Lower leg skin (tissue), 3 donors: ENCODE data around the gene ZNF813.
"Not testable (repeated sequence)": the region's sequence is repeated elsewhere in the genome, so short reads cannot be mapped to it uniquely, and the experiment has no call there.

Experiments used
- CTCF ChIP-seq, 3 donors: fragments of 450-650 bp; IDR thresholded peaks; one replicate each; pipeline ENCODE4 v1.5.1; 2016; ENCODE audit warnings: antibody characterized with exemption in 3 of 3, mild to moderate bottlenecking in 3 of 3, moderate library complexity in 2 of 3
- POLR2A ChIP-seq, 2 donors: fragments of 450-650 bp; IDR thresholded peaks; one replicate each; pipeline ENCODE4 v1.6.1; 2016 to 2017; ENCODE audit warnings: antibody characterized with exemption in 2 of 2, mild to moderate bottlenecking in 1 of 2, moderate library complexity in 1 of 2

- not testable (repeated sequence) for TF ChIP-seq CTCF, POLR2A (IDR thresholded peaks at IDR 0.05)
Observed at GRCh38 chr19:53468628-53469027, 1.1 kb downstream of the ZNF813 start.
